H1 (cell line): ENCODE results near the gene KCNMB1. TPM values are rescaled to one million over a fixed set of nuclear protein-coding genes. Genes with fewer than 3 reads are reported as not detected.

Experiments
- CTCF ChIA-PET: fragments of 300-600 bp; sonication (Branson Sonifier 250); formaldehyde crosslinking; loops from one replicate; lab custom pipeline; 2021; ENCODE audit not compliant: partially characterized antibody; lab: Charles Lee
- POLR2A ChIA-PET: fragments of 300-600 bp; sonication (Branson Sonifier 250); formaldehyde crosslinking; loops from one replicate; lab custom pipeline; 2021; ENCODE audit warnings: inconsistent platforms; ENCODE audit not compliant: partially characterized antibody; lab: Charles Lee
- DNase-seq, 2 experiments: peaks; one replicate each; pipeline versions ENCODE4 v3.0.0 to v3.0.0-alpha.2; 2010 to 2022; ENCODE audit warnings: low spot score in 2 of 2, low read depth in 1 of 2, mixed read lengths in 1 of 2
- FAIRE-seq: peaks from 2 replicates; lab custom pipeline; 2011; peaks lifted over from hg19 to GRCh38; lab: Jason Lieb, UNC
- H2AFZ ChIP-seq: 2 replicates; pipeline ENCODE4 v1.8.1; 2012; ENCODE audit warnings: low read length, inconsistent platforms
- H2AK5ac ChIP-seq: 2 replicates; pipeline ENCODE4 v1.6.1; 2013; ENCODE audit warnings: low read depth, low read length
- H2BK120ac ChIP-seq: replicated peaks from 2 replicates; pipeline ENCODE3; 2013; ENCODE audit warnings: low read depth, low read length, inconsistent platforms
- H2BK12ac ChIP-seq: 2 replicates; pipeline ENCODE4 v1.6.1; 2013; ENCODE audit warnings: low read depth, low read length
- H2BK15ac ChIP-seq: 2 replicates; pipeline ENCODE4 v1.6.1; 2013; ENCODE audit warnings: low read length
- H2BK20ac ChIP-seq: 2 replicates; pipeline ENCODE4 v1.6.1; 2013; ENCODE audit warnings: low read length
- H2BK5ac ChIP-seq: 2 replicates; pipeline ENCODE4 v1.6.1; 2013; ENCODE audit warnings: low read depth, low read length
- H3K14ac ChIP-seq: 2 replicates; pipeline ENCODE4 v1.6.1; 2013; ENCODE audit warnings: inconsistent platforms; ENCODE audit not compliant: insufficient read length
- H3K18ac ChIP-seq: 2 replicates; pipeline ENCODE4 v1.6.1; 2013; ENCODE audit warnings: low read length; ENCODE audit errors: extremely low read depth
- H3K23ac ChIP-seq: 2 replicates; pipeline ENCODE4 v1.6.1; 2013; ENCODE audit warnings: inconsistent platforms; ENCODE audit not compliant: insufficient read length
- H3K23me2 ChIP-seq: 2 replicates; pipeline ENCODE4 v1.6.1; 2013; ENCODE audit warnings: low read depth, low read length
- H3K27ac ChIP-seq: 2 replicates; pipeline ENCODE4 v1.6.1; 2011; ENCODE audit warnings: low read depth, low read length, inconsistent platforms
- H3K27me3 ChIP-seq, 4 experiments: replicated peaks in 1 of 4; 1 replicate in 1 of 4; 2 replicates in 3 of 4; pipeline versions ENCODE4 v1.6.1 to v1.8.1; 2011 to 2013; ENCODE audit warnings: low read length in 3 of 4, mild to moderate bottlenecking in 3 of 4, inconsistent platforms in 2 of 4, mixed read lengths in 2 of 4, moderate library complexity in 1 of 4; ENCODE audit not compliant: control insufficient read depth in 3 of 4, insufficient read depth in 3 of 4; ENCODE audit errors: extremely low read depth in 1 of 4
- H3K36me3 ChIP-seq, 4 experiments: 2 replicates each; pipeline versions ENCODE4 v1.6.1 to v1.8.1; 2011 to 2013; ENCODE audit warnings: mild to moderate bottlenecking in 4 of 4, low read length in 3 of 4, moderate library complexity in 2 of 4, control low read depth in 1 of 4, inconsistent platforms in 1 of 4; ENCODE audit not compliant: insufficient read depth in 4 of 4, control insufficient read depth in 2 of 4
- H3K4ac ChIP-seq: replicated peaks from 2 replicates; pipeline ENCODE3; 2013; ENCODE audit warnings: low read length, low read depth, mixed read lengths, inconsistent platforms; ENCODE audit not compliant: insufficient read length
- H3K4me1 ChIP-seq, 4 experiments: replicated peaks in 1 of 4; 1 replicate in 1 of 4; 2 replicates in 3 of 4; pipeline versions ENCODE4 v1.6.1 to v1.8.1; 2011 to 2013; ENCODE audit warnings: low read length in 3 of 4, inconsistent platforms in 2 of 4, mixed read lengths in 1 of 4; ENCODE audit not compliant: insufficient read depth in 4 of 4, control insufficient read depth in 3 of 4
- H3K4me2 ChIP-seq, 2 experiments: 2 replicates each; pipeline versions ENCODE4 v1.6.1 to v1.8.1; 2011 to 2013; ENCODE audit warnings: low read depth in 2 of 2, low read length in 2 of 2, control low read depth in 1 of 2, inconsistent platforms in 1 of 2, mild to moderate bottlenecking in 1 of 2; ENCODE audit not compliant: insufficient read depth in 1 of 2
- H3K4me3 ChIP-seq, 4 experiments: fragments of 200-600, 300-600 bp in 1 of 4; sonication (generic), shearing (Covaris generic), sonication (Bioruptor Twin) in 1 of 4; 2 replicates each; pipeline versions ENCODE4 v1.5.1 to v1.8.1; 2011 to 2016; ENCODE audit warnings: low read length in 4 of 4, low read depth in 3 of 4, control low read depth in 2 of 4, inconsistent platforms in 2 of 4, mild to moderate bottlenecking in 2 of 4, mixed read lengths in 1 of 4, moderate library complexity in 1 of 4; ENCODE audit not compliant: insufficient read depth in 2 of 4; ENCODE audit errors: extremely low read depth in 1 of 4
- H3K56ac ChIP-seq: replicated peaks from 2 replicates; pipeline ENCODE3; 2013; ENCODE audit warnings: low read depth, mild to moderate bottlenecking, mixed read lengths, low read length, inconsistent platforms; ENCODE audit not compliant: insufficient read length
- H3K79me1 ChIP-seq: 2 replicates; pipeline ENCODE4 v1.6.1; 2013; ENCODE audit warnings: low read depth, low read length, control low read depth
- H3K79me2 ChIP-seq, 2 experiments: 2 replicates each; pipeline versions ENCODE4 v1.6.1 to v1.8.1; 2012 to 2013; ENCODE audit warnings: low read length in 2 of 2, mild to moderate bottlenecking in 2 of 2, inconsistent platforms in 1 of 2; ENCODE audit not compliant: insufficient read depth in 2 of 2, control insufficient read depth in 1 of 2
- H3K9ac ChIP-seq, 4 experiments: replicated peaks in 1 of 4; 1 replicate in 1 of 4; 2 replicates in 3 of 4; pipeline versions ENCODE4 v1.6.1 to v1.8.1; 2011 to 2013; ENCODE audit warnings: low read depth in 3 of 4, low read length in 3 of 4, control low read depth in 2 of 4, mild to moderate bottlenecking in 2 of 4, moderate library complexity in 2 of 4, inconsistent platforms in 1 of 4; ENCODE audit errors: extremely low read depth in 1 of 4
- H3K9me3 ChIP-seq, 2 experiments: 2 replicates each; pipeline versions ENCODE4 v1.6.1 to v1.8.1; 2012 to 2013; ENCODE audit warnings: mild to moderate bottlenecking in 2 of 2, moderate library complexity in 2 of 2, control low read depth in 1 of 2, inconsistent platforms in 1 of 2, low read depth in 1 of 2, low read length in 1 of 2, mixed read lengths in 1 of 2; ENCODE audit not compliant: insufficient read depth in 2 of 2
- H4K20me1 ChIP-seq, 2 experiments: replicated peaks in 1 of 2; 2 replicates each; pipeline versions ENCODE3 to v1.8.1; 2011 to 2013; ENCODE audit warnings: inconsistent platforms in 2 of 2, low read length in 2 of 2, mild to moderate bottlenecking in 1 of 2; ENCODE audit not compliant: insufficient read depth in 2 of 2, control insufficient read depth in 1 of 2
- H4K5ac ChIP-seq: 2 replicates; pipeline ENCODE4 v1.6.1; 2013; ENCODE audit warnings: low read length, low read depth, mixed read lengths, inconsistent platforms; ENCODE audit not compliant: insufficient read length
- H4K8ac ChIP-seq: 2 replicates; pipeline ENCODE4 v1.8.0; 2013; ENCODE audit warnings: mild to moderate bottlenecking, moderate library complexity, low read length, inconsistent platforms; ENCODE audit not compliant: insufficient read depth; ENCODE audit errors: extremely low read depth
- H4K91ac ChIP-seq: replicated peaks from 2 replicates; pipeline ENCODE3; 2013; ENCODE audit warnings: low read length, mixed read lengths, inconsistent platforms; ENCODE audit not compliant: insufficient read length
- BACH1 ChIP-seq: IDR thresholded peaks from 2 replicates; pipeline ENCODE4 v1.6.1; 2012; ENCODE audit warnings: low read length, improper control_type of control experiment
- SP1 ChIP-seq: IDR thresholded peaks from 2 replicates; pipeline ENCODE4 v1.6.1; 2011; ENCODE audit warnings: low read depth, low read length
- WGBS, 2 experiments: shearing (Covaris generic) in 1 of 2; methylation state at CpG; one replicate each; pipeline versions ENCODE4 v1.1.6 to v1.1.7; 2013 to 2015; ENCODE audit warnings: low lambda C conversion rate in 2 of 2, mixed read lengths in 2 of 2, inconsistent platforms in 1 of 2, low coverage in 1 of 2, missing lambda C conversion rate in 1 of 2; ENCODE audit not compliant: insufficient replicate concordance in 2 of 2, insufficient coverage in 1 of 2, insufficient read length in 1 of 2; ENCODE audit errors: extremely low coverage in 1 of 2, missing lambda C conversion rate in 1 of 2; 5-methylcytosine and 5-hydroxymethylcytosine counted together
- polyA plus RNA-seq, 7 experiments: library from polyadenylated mRNA; depleted of rRNA in 3 of 7; stranded (reverse) in 5 of 7; unstranded in 2 of 7; fragments of >200 nt in 5 of 7; fragments of 200-250 nt in 2 of 7; gene quantifications; 1 replicate in 5 of 7; 2 replicates in 1 of 7; 4 replicates in 1 of 7; pipeline versions ENCODE4 v1.2.1 to v1.2.3, GENCODE V29; 2011 to 2013; ENCODE audit warnings: missing spikeins in 2 of 7, mixed read lengths in 2 of 7
- total RNA-seq: library from RNA; stranded (reverse); fragmentation: NEBNext Ultra II Directional; extraction: Animal tissue kit (Norgen Biotek cat#: 25700); gene quantifications from 2 replicates; pipeline ENCODE4 v1.2.1, GENCODE V29; 2021

The KCNMB1 gene
- total and polyA plus RNA-seq, 2 of the 8 experiments (the other 6 are each of a cell fraction or from before 2014, with no cell fraction given): 0.08 to 0.19 TPM

- ChIA-PET POLR2A (interaction anchor here (0.9 to 1.4 kb wide), 2 partner anchors 55 to 96 kb away, joined by 3 read pairs; no protein-coding TSS in a partner anchor), CTCF (interaction anchor here (1.0 to 2.6 kb wide), 17 partner anchors 13 to 298 kb away, joined by 3 to 24 read pairs (median 5); partner anchors contain the start of gene LCP2)
- Histone ChIP-seq H3K14ac (no peak overlapping the region), H3K56ac (peak overlapping the region; percentile 32), H3K27me3 (no peaks in the 10 kb centered on the region), H4K91ac (peak overlapping the region; percentile 77), H4K8ac (no peak overlapping the region), H2BK15ac (no peak overlapping the region), H3K27ac (no peak overlapping the region), H4K5ac (peak overlapping the region; percentile 7), H2BK20ac (peak overlapping the region; percentile 94), H3K9me3 (no peaks in the 10 kb centered on the region), H2BK120ac (peak overlapping the region; percentile 69), H3K4me1 (peaks cover 7 to 31% (median 23%) of the 10 kb centered on the region in 4 experiments), H3K23ac (no peak overlapping the region), H4K20me1 (no peaks in the 10 kb centered on the region), H3K4me3 (peak overlapping the region in 1 of 4 experiments; percentile 15; a peak in 2 of 8 replicates), H3K23me2 (peaks cover 6% of the 10 kb centered on the region; the same call in 1 of the 2 replicates), H3K4me2 (peak overlapping the region; percentile 46 to 50; a peak in 3 of 4 replicates), H2AFZ (no peak overlapping the region), H2BK12ac (peak overlapping the region; percentile 89), H3K79me2 (no peaks in the 10 kb centered on the region), H2BK5ac (peak overlapping the region; percentile 98), H3K18ac (peak overlapping the region; percentile 96), H2AK5ac (peak overlapping the region; percentile 11; the same call in 1 of the 2 replicates), H3K36me3 (no peaks in the 10 kb centered on the region), H3K79me1 (no peaks in the 10 kb centered on the region), H3K9ac (no peak overlapping the region; a peak in 1 of 7 replicates), H3K4ac (peak overlapping the region; percentile 16)
- WGBS, 2 experiments: 56% methylated on average over 11 of the region's 11 CpGs; no CpG with 5 or more reads in 1 of the 2 experiments
- peak in 1 of 2 experiments; percentile 67 for DNase-seq
- FAIRE-seq: no peak
- TF ChIP-seq BACH1 (no peak), SP1 (0 out of 2 replicates have a peak, but pooled peaks have one; percentile 38)
These were observed 55.8 kb downstream of the KCNMB1 start for GRCh38 chr5:170333161-170333910.
